ENCODE results near the gene CDH4.

DNA sequence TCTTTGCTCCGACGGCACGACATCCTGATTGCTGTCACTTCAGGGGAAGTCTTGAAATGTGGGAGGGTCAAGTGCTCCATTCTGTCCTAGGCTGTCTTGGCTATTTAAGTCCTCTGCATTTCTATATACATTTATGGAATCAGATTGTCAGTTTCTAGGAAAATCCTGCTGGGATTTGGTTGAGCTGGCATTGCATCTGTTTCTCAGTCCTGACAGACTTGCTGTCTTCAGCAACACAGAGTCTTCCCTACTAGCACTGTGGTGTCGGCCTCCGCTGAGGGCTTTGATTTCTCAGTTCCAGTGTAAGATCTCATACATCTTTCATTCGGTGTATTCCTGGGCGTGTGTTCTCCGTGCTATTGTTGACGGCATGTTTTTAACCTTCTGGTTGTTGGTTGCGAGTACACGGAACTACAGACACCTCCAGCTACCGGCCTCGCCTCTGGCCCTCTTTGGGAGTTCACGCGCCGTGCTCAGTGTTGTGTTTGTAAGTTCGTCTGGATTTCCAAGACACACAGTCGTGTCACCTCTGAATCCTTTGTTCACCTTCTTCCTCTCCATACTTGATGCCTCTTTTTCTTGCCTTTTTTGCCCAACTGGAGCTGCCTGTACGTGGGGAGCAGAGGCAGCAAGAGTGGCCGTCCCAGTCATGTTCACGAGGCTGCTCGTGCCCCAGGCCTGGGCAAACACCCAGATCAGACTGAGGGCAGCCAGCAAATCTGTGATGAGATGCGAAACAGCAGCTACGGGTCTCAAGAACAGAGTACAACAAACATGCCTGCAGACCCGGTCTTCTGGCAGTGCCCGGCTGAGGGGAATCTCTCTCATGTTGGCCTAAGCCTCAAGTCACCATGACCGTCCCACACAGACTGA is 720.8 kb downstream of the CDH4 start:
- TF ChIP-seq EZH2 (IDR thresholded peaks at IDR 0.05; ENCODE audit: low read depth, low read length, severe bottlenecking) (no peak), RAD21 (IDR thresholded peaks at IDR 0.05 in 1 of 2, conservative IDR thresholded peaks at IDR 0.05 in 1 of 2; ENCODE audit: low read depth in 2 of 2, low read length in 2 of 2) (no peak), NRF1 (IDR thresholded peaks at IDR 0.05; ENCODE audit: low read depth, low read length) (no peak), CTCF (IDR thresholded peaks at IDR 0.05; ENCODE audit: control extremely low read depth in 1 of 3, insufficient read depth in 1 of 3, low read depth in 1 of 3, low read length in 3 of 3) (no peak), TBP (IDR thresholded peaks at IDR 0.05; ENCODE audit: low read depth, low read length) (no peak)

Data from H1 (cell line).